Esophagus squamous epithelium (tissue), 5 donors: Measurements from ENCODE around the gene OST4. TPM values are rescaled to one million over a fixed set of nuclear protein-coding genes. Genes with fewer than 3 reads are reported as not detected.

Source experiments
- DNase-seq: peaks from one replicate; lab custom pipeline; 2025; lab: John Stamatoyannopoulos, UW
- H3K27ac ChIP-seq, 4 donors: fragments of 200-600 bp; sonication (generic); one replicate each; pipeline ENCODE4 v1.5.1; 2016 to 2019; ENCODE audit warnings: mild to moderate bottlenecking in 1 of 4
- H3K27me3 ChIP-seq, 4 donors: fragments of 200-600 bp; sonication (generic); 1 replicate in 3 of 4; 2 replicates in 1 of 4; pipeline versions ENCODE4 v1.5.1 to v1.6.0; 2017 to 2021; ENCODE audit warnings: antibody characterized with exemption in 1 of 4
- H3K36me3 ChIP-seq, 3 donors: fragments of 200-600 bp; sonication (generic); one replicate each; pipeline ENCODE4 v1.5.1; 2016 to 2019
- H3K4me1 ChIP-seq, 3 donors: fragments of 200-600 bp; sonication (generic); one replicate each; pipeline ENCODE4 v1.5.1; 2017 to 2019
- H3K4me3 ChIP-seq, 4 donors: fragments of 200-600 bp; sonication (generic); 1 replicate in 3 of 4; 2 replicates in 1 of 4; pipeline ENCODE4 v1.5.1; 2016 to 2019; ENCODE audit warnings: mild to moderate bottlenecking in 2 of 4, moderate library complexity in 1 of 4
- H3K9me3 ChIP-seq, 3 donors: fragments of 200-600 bp; sonication (generic); one replicate each; pipeline ENCODE4 v1.5.1; 2016 to 2019
- CTCF ChIP-seq, 6 experiments: fragments of 450-650 bp in 4 of 6; fragments of 200-600 bp in 2 of 6; sonication (generic) in 2 of 6; IDR thresholded peaks; one replicate each; pipeline ENCODE4 v1.5.1; 2016 to 2019; ENCODE audit warnings: antibody characterized with exemption in 6 of 6, mild to moderate bottlenecking in 4 of 6, moderate library complexity in 4 of 6
- POLR2A ChIP-seq, 4 donors: fragments of 450-650 bp; IDR thresholded peaks; one replicate each; pipeline ENCODE4 v1.6.1; 2017; ENCODE audit warnings: antibody characterized with exemption in 4 of 4, mild to moderate bottlenecking in 4 of 4, moderate library complexity in 3 of 4
- WGBS, 2 donors: methylation state at CpG; one replicate each; pipeline ENCODE4 v1.1.5; 2018; 5-methylcytosine and 5-hydroxymethylcytosine counted together
- intact Hi-C: fragments of 100-400 bp; cut with DNase I; formaldehyde crosslinking; loops from one replicate; pipeline ENCODE4 v1.15.0; 2022
- total RNA-seq, 4 donors: library from RNA; depleted of rRNA; stranded (reverse); fragments of >200 nt; gene quantifications; one replicate each; pipeline ENCODE4 v1.1.0, GENCODE V29; 2016
- donor health status: DM: yes; HTN: yes; CAD: no.

The OST4 gene
- total RNA-seq, 4 donors from 2014 or later, result 149 to 242 (median 193) TPM

- Histone ChIP-seq H3K9me3 (no peaks in the 10 kb centered on the region), H3K36me3 (peaks cover 9 to 85% (median 15%) of the 10 kb centered on the region in 3 donors), H3K27ac (no peak overlapping the region), H3K4me1 (peaks cover 2 to 11% (median 3%) of the 10 kb centered on the region in 3 donors), H3K4me3 (no peak overlapping the region), H3K27me3 (no peaks in the 10 kb centered on the region)
- intact Hi-C loops, result no loop called here
- WGBS, 2 donors, result 92 to 93% methylated on average over 5 to 6 of the region's 6 CpGs
- no peak for DNase-seq
- no peak for TF ChIP-seq POLR2A (IDR thresholded peaks at IDR 0.05)
- no peak for TF ChIP-seq CTCF (IDR thresholded peaks at IDR 0.05)
Observed at GRCh38 chr2:27057184-27057583, 14.3 kb downstream of the OST4 start.

GRCh38 chr2:27054721-27055120 is 16.7 kb downstream of the OST4 start:
- no peak for DNase-seq
- no peaks in the 10 kb centered on the region for H3K27me3 ChIP-seq
- H3K4me3 ChIP-seq, result no peak overlapping the region
- 94 to 97% methylated on average over 11 of the region's 11 CpGs for WGBS, 2 donors
- H3K36me3 ChIP-seq, result peaks cover 9 to 65% (median 15%) of the 10 kb centered on the region in 3 donors
- intact Hi-C loops, result no loop called here
- H3K27ac ChIP-seq, result peak overlapping the region in 1 of 4 donors; percentile 8
- peaks cover 6 to 26% (median 10%) of the 10 kb centered on the region in 3 donors for H3K4me1 ChIP-seq
- no peak for TF ChIP-seq POLR2A (IDR thresholded peaks at IDR 0.05)
- no peak for TF ChIP-seq CTCF (IDR thresholded peaks at IDR 0.05)
- H3K9me3 ChIP-seq, result no peaks in the 10 kb centered on the region

- no peak overlapping the region for H3K4me3 ChIP-seq
- intact Hi-C loops, result no loop called here
- no peaks in the 10 kb centered on the region for H3K27me3 ChIP-seq
- peaks cover 11 to 34% (median 13%) of the 10 kb centered on the region in 3 donors for H3K4me1 ChIP-seq
- 81 to 88% methylated on average over 8 of the region's 8 CpGs for WGBS, 2 donors
- DNase-seq, result no peak
- peak overlapping the region in 1 of 4 donors; percentile 92 for H3K27ac ChIP-seq
- H3K9me3 ChIP-seq, result no peaks in the 10 kb centered on the region
- H3K36me3 ChIP-seq, result peaks cover 9 to 55% (median 15%) of the 10 kb centered on the region in 3 donors
- TF ChIP-seq CTCF (IDR thresholded peaks at IDR 0.05), result no peak
Observed at GRCh38 chr2:27053776-27054175, 17.7 kb downstream of the OST4 start.

GRCh38 chr2:27053321-27053720 is 18.1 kb downstream of the OST4 start:
- WGBS, 2 donors, result 78% methylated on average over 11 of the region's 11 CpGs
- Histone ChIP-seq H3K36me3 (peaks cover 9 to 51% (median 15%) of the 10 kb centered on the region in 3 donors), H3K27ac (peak overlapping the region in 2 of 4 donors; percentile 92 to 96), H3K4me3 (no peak overlapping the region), H3K27me3 (no peaks in the 10 kb centered on the region), H3K9me3 (no peaks in the 10 kb centered on the region), H3K4me1 (peaks cover 11 to 34% (median 13%) of the 10 kb centered on the region in 3 donors)
- TF ChIP-seq POLR2A (IDR thresholded peaks at IDR 0.05) (no peak), CTCF (IDR thresholded peaks at IDR 0.05) (no peak)
- DNase-seq, result no peak
- intact Hi-C loops, result no loop called here

- Histone ChIP-seq H3K36me3 (peaks cover 9 to 38% (median 15%) of the 10 kb centered on the region in 3 donors), H3K4me1 (peaks cover 11 to 34% (median 13%) of the 10 kb centered on the region in 3 donors), H3K9me3 (no peaks in the 10 kb centered on the region), H3K27me3 (no peaks in the 10 kb centered on the region), H3K4me3 (peak overlapping the region; percentile 77 to 99 (median 96)), H3K27ac (peak overlapping the region; percentile 87 to 96 (median 93))
- no peak for DNase-seq
- 14% methylated on average over 6 to 9 of the region's 24 CpGs for WGBS, 2 donors
- intact Hi-C loops, result no loop called here
- TF ChIP-seq POLR2A (IDR thresholded peaks at IDR 0.05) (no peak), CTCF (IDR thresholded peaks at IDR 0.05) (no peak)
Observed at GRCh38 chr2:27051902-27052645, 19.4 kb downstream of the OST4 start.
